ENCODE results near the gene MATK. TPM values are rescaled to one million over a fixed set of nuclear protein-coding genes. Genes with fewer than 3 reads are reported as not detected.

The MATK gene
- total RNA-seq, 1 experiment from 2014 or later: 0.21 TPM

DNA sequence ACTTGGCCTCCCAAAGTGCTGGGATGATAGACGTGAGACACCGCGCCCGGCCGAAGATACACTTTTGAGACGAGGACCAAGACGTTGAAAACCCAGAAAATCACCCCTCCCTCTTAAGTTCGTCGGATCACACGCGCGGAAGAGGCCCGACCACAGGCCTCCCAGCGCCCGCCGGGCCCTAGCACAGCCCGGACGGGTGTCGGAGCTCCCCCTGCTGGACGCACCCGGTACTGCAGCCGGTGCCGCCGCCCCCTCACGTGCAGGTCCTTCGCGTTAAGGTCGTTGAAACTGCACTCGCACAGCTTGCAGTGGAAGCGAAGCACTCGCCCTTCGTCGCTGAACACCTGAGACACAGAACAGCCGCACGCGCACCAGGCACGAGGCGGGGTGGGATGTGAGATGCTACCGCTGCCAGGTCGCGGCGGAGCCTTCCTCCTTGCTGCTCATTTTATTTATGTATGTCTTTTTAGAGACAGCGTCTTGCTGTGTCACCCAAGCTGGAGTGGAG lies 35.7 kb upstream of the MATK start:
- POLR2A ChIA-PET: no interaction called here
- H3K4me3 ChIP-seq (ENCODE audit: low read depth in 2 of 2, low read length in 2 of 2): no peak overlapping the region
- TF ChIP-seq POLR2AphosphoS5 (IDR thresholded peaks at IDR 0.05; ENCODE audit: low read depth, low read length) (no peak), TCF7L2 (IDR thresholded peaks at IDR 0.05; ENCODE audit: low read depth, low read length) (no peak), SIN3A (IDR thresholded peaks at IDR 0.05; ENCODE audit: borderline replicate concordance, insufficient read depth, low read depth, low read length) (no peak)
- TF ChIP-seq, protein P1, sequence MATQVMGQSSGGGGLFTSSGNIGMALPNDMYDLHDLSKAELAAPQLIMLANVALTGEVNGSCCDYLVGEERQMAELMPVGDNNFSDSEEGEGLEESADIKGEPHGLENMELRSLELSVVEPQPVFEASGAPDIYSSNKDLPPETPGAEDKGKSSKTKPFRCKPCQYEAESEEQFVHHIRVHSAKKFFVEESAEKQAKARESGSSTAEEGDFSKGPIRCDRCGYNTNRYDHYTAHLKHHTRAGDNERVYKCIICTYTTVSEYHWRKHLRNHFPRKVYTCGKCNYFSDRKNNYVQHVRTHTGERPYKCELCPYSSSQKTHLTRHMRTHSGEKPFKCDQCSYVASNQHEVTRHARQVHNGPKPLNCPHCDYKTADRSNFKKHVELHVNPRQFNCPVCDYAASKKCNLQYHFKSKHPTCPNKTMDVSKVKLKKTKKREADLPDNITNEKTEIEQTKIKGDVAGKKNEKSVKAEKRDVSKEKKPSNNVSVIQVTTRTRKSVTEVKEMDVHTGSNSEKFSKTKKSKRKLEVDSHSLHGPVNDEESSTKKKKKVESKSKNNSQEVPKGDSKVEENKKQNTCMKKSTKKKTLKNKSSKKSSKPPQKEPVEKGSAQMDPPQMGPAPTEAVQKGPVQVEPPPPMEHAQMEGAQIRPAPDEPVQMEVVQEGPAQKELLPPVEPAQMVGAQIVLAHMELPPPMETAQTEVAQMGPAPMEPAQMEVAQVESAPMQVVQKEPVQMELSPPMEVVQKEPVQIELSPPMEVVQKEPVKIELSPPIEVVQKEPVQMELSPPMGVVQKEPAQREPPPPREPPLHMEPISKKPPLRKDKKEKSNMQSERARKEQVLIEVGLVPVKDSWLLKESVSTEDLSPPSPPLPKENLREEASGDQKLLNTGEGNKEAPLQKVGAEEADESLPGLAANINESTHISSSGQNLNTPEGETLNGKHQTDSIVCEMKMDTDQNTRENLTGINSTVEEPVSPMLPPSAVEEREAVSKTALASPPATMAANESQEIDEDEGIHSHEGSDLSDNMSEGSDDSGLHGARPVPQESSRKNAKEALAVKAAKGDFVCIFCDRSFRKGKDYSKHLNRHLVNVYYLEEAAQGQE (IDR thresholded peaks at IDR 0.05; ENCODE audit: insufficient read depth in 1 of 2, low read depth in 2 of 2, low read length in 1 of 2): no peak
- TF ChIP-seq, protein P2, sequence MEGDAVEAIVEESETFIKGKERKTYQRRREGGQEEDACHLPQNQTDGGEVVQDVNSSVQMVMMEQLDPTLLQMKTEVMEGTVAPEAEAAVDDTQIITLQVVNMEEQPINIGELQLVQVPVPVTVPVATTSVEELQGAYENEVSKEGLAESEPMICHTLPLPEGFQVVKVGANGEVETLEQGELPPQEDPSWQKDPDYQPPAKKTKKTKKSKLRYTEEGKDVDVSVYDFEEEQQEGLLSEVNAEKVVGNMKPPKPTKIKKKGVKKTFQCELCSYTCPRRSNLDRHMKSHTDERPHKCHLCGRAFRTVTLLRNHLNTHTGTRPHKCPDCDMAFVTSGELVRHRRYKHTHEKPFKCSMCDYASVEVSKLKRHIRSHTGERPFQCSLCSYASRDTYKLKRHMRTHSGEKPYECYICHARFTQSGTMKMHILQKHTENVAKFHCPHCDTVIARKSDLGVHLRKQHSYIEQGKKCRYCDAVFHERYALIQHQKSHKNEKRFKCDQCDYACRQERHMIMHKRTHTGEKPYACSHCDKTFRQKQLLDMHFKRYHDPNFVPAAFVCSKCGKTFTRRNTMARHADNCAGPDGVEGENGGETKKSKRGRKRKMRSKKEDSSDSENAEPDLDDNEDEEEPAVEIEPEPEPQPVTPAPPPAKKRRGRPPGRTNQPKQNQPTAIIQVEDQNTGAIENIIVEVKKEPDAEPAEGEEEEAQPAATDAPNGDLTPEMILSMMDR (IDR thresholded peaks at IDR 0.05): peak; percentile 96
- H3K27ac ChIP-seq (ENCODE audit: low read length): no peak overlapping the region
- intact Hi-C loops (cut with micrococcal nuclease; ENCODE audit: unreplicated experiment) (no loop called here), in situ Hi-C loops (cut with HindIII; ENCODE audit: low pct_unique_long_range_greater_than_20kb, low sequenced_read_pairs) (no loop called here)
- no peaks in the 10 kb centered on the region for H3K4me1 ChIP-seq (ENCODE audit: control insufficient read depth, insufficient read depth, low read length)
- H3K27me3 ChIP-seq (ENCODE audit: control insufficient read depth, insufficient read depth, low read length): no peaks in the 10 kb centered on the region
- no peaks in the 10 kb centered on the region for H3K36me3 ChIP-seq (ENCODE audit: control insufficient read depth, insufficient read depth, low read length)
- no TSS peak for BruUV-seq (replicated peaks)
- DNase-seq (ENCODE audit: low read depth, low spot score): no peak
- CTCF ChIA-PET: interaction anchor here (0.6 to 1.0 kb wide), 2 partner anchors 75 to 92 kb away, joined by 3 read pairs; no protein-coding TSS in a partner anchor
- no peaks in the 10 kb centered on the region for H3K9me3 ChIP-seq (ENCODE audit: control insufficient read depth, insufficient read depth, low read depth, low read length)
- peak; percentile 71 for ATAC-seq

DNA sequence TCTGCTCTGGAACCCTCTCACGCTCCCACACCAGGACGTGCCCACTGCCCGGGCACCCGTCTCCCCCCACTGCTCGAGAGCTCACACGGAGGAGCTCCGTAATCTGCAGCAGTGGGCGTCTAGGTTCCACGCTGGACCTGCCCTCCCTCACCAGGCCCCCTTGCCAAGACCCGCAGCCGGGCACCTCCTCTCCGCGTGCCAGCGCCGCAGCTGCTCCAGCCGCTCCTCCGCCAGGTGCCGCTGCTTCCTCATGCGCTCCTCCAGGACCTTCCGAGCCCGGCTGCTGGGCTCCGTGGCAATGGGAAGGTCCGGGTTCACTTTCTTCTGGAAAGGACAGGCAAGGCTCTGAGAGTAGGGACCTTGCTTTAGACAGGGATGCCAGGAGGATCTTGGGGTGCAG lies 35.0 kb upstream of the MATK start:
- in situ Hi-C loops (cut with HindIII; ENCODE audit: low pct_unique_long_range_greater_than_20kb, low sequenced_read_pairs) (no loop called here), intact Hi-C loops (cut with micrococcal nuclease; ENCODE audit: unreplicated experiment) (no loop called here)
- BruUV-seq (replicated peaks): no TSS peak
- TF ChIP-seq SIN3A (IDR thresholded peaks at IDR 0.05; ENCODE audit: borderline replicate concordance, insufficient read depth, low read depth, low read length) (no peak), POLR2AphosphoS5 (IDR thresholded peaks at IDR 0.05; ENCODE audit: low read depth, low read length) (no peak), TCF7L2 (IDR thresholded peaks at IDR 0.05; ENCODE audit: low read depth, low read length) (no peak)
- TF ChIP-seq, protein P1 (IDR thresholded peaks at IDR 0.05; ENCODE audit: insufficient read depth in 1 of 2, low read depth in 2 of 2, low read length in 1 of 2): no peak
- TF ChIP-seq, protein P2 (IDR thresholded peaks at IDR 0.05): no peak
- H3K27me3 ChIP-seq (ENCODE audit: control insufficient read depth, insufficient read depth, low read length): no peaks in the 10 kb centered on the region
- no peaks in the 10 kb centered on the region for H3K4me1 ChIP-seq (ENCODE audit: control insufficient read depth, insufficient read depth, low read length)
- H3K9me3 ChIP-seq (ENCODE audit: control insufficient read depth, insufficient read depth, low read depth, low read length): no peaks in the 10 kb centered on the region
- H3K27ac ChIP-seq (ENCODE audit: low read length): no peak overlapping the region
- CTCF ChIA-PET: no interaction called here
- POLR2A ChIA-PET: no interaction called here
- DNase-seq (ENCODE audit: low read depth, low spot score): no peak
- H3K4me3 ChIP-seq (ENCODE audit: low read depth in 2 of 2, low read length in 2 of 2): no peak overlapping the region
- ATAC-seq: no peak
- no peaks in the 10 kb centered on the region for H3K36me3 ChIP-seq (ENCODE audit: control insufficient read depth, insufficient read depth, low read length)

Measured in Panc1 (cell line).